Measurements from ENCODE around the gene SKAP1.
A peak's percentile ranks its signal among the peaks of the same experiment; 100 is the strongest.

Gene SKAP1

GRCh38 chr17:48110761-48111160 lies 319.3 kb downstream of the SKAP1 start:
- H4K20me1 ChIP-seq (ENCODE audit: low read depth, low read length), result no peaks in the 10 kb centered on the region
- H3F3A ChIP-seq (ENCODE audit: insufficient read depth), result peaks cover 27% of the 10 kb centered on the region
- H3K79me2 ChIP-seq (ENCODE audit: insufficient read depth, low read length), result peaks cover 38% of the 10 kb centered on the region
- no peak for TF ChIP-seq CTCF (IDR thresholded peaks at IDR 0.05; ENCODE audit: insufficient read depth, low read length, poor library complexity, severe bottlenecking)
- no peak for TF ChIP-seq EZH2phosphoT487 (conservative IDR thresholded peaks at IDR 0.05; ENCODE audit: low read length)
- H3K9me2 ChIP-seq (replicated peaks; ENCODE audit: insufficient read depth, low read length), result no peaks in the 10 kb centered on the region
- no peaks in the 10 kb centered on the region for H3K27me3 ChIP-seq (ENCODE audit: low read length)
- peaks cover 7% of the 10 kb centered on the region; the same call in 1 of the 2 replicates for H3K36me3 ChIP-seq (ENCODE audit: low read length)
- peak overlapping the region; percentile 62 for H3K27ac ChIP-seq (ENCODE audit: low read depth, low read length)
- H3K4me3 ChIP-seq (ENCODE audit: insufficient read depth, low read length, poor library complexity, severe bottlenecking), result no peak overlapping the region
- H3K4me2 ChIP-seq (ENCODE audit: low read depth, low read length, poor library complexity, severe bottlenecking), result peak overlapping the region; percentile 84
- H3K9me3 ChIP-seq (ENCODE audit: insufficient read depth, low read length), result no peaks in the 10 kb centered on the region
- H2AFZ ChIP-seq (ENCODE audit: low read depth, low read length, severe bottlenecking), result no peak overlapping the region
- peak overlapping the region; percentile 21 for H3K9ac ChIP-seq (ENCODE audit: low read length)

GRCh38 chr17:48107137-48108055 lies 322.6 kb downstream of the SKAP1 start, which contains the start of gene SNX11:
SNX11 (plus strand) TSS chr17:48107766; CDS start chr17:48112044, 4,278 bp downstream.
- peak within 1 kb of the TSS; percentile 90 for H2AFZ ChIP-seq (ENCODE audit: low read depth, low read length, severe bottlenecking)
- peaks cover 8% of the 10 kb centered on the region; the same call in 1 of the 2 replicates for H3K9me3 ChIP-seq (ENCODE audit: insufficient read depth, low read length)
- H3K9ac ChIP-seq (ENCODE audit: low read length), result peak within 1 kb of the TSS; percentile 71
- peaks cover 35% of the 10 kb centered on the region for H3K79me2 ChIP-seq (ENCODE audit: insufficient read depth, low read length)
- no peaks in the 10 kb centered on the region for H3K27me3 ChIP-seq (ENCODE audit: low read length)
- H3K36me3 ChIP-seq (ENCODE audit: low read length), result no peaks in the 10 kb centered on the region
- H3K27ac ChIP-seq (ENCODE audit: low read depth, low read length), result peak within 1 kb of the TSS; percentile 68
- no peak for TF ChIP-seq CTCF (IDR thresholded peaks at IDR 0.05; ENCODE audit: insufficient read depth, low read length, poor library complexity, severe bottlenecking)
- TF ChIP-seq EZH2phosphoT487 (conservative IDR thresholded peaks at IDR 0.05; ENCODE audit: low read length), result no peak
- peaks cover 31% of the 10 kb centered on the region for H3F3A ChIP-seq (ENCODE audit: insufficient read depth)
- H4K20me1 ChIP-seq (ENCODE audit: low read depth, low read length), result no peaks in the 10 kb centered on the region
- peak within 1 kb of the TSS; percentile 97 for H3K4me3 ChIP-seq (ENCODE audit: insufficient read depth, low read length, poor library complexity, severe bottlenecking)
- no peaks in the 10 kb centered on the region for H3K9me2 ChIP-seq (replicated peaks; ENCODE audit: insufficient read depth, low read length)
- H3K4me2 ChIP-seq (ENCODE audit: low read depth, low read length, poor library complexity, severe bottlenecking), result peak within 1 kb of the TSS; percentile 84

- H3K79me2 ChIP-seq (ENCODE audit: insufficient read depth, low read length), result peaks cover 35% of the 10 kb centered on the region
- peaks cover 24% of the 10 kb centered on the region for H3F3A ChIP-seq (ENCODE audit: insufficient read depth)
- peak overlapping the region; percentile 84 for H3K4me2 ChIP-seq (ENCODE audit: low read depth, low read length, poor library complexity, severe bottlenecking)
- no peak for TF ChIP-seq EZH2phosphoT487 (conservative IDR thresholded peaks at IDR 0.05; ENCODE audit: low read length)
- TF ChIP-seq CTCF (IDR thresholded peaks at IDR 0.05; ENCODE audit: insufficient read depth, low read length, poor library complexity, severe bottlenecking), result no peak
- peak overlapping the region; percentile 90 for H2AFZ ChIP-seq (ENCODE audit: low read depth, low read length, severe bottlenecking)
- no peak overlapping the region for H3K27ac ChIP-seq (ENCODE audit: low read depth, low read length)
- H3K9ac ChIP-seq (ENCODE audit: low read length), result peak overlapping the region; percentile 71
- H3K9me3 ChIP-seq (ENCODE audit: insufficient read depth, low read length), result peaks cover 8% of the 10 kb centered on the region; the same call in 1 of the 2 replicates
- H3K4me3 ChIP-seq (ENCODE audit: insufficient read depth, low read length, poor library complexity, severe bottlenecking), result peak overlapping the region; percentile 97
- H4K20me1 ChIP-seq (ENCODE audit: low read depth, low read length), result no peaks in the 10 kb centered on the region
- no peaks in the 10 kb centered on the region for H3K9me2 ChIP-seq (replicated peaks; ENCODE audit: insufficient read depth, low read length)
- no peaks in the 10 kb centered on the region for H3K36me3 ChIP-seq (ENCODE audit: low read length)
- H3K27me3 ChIP-seq (ENCODE audit: low read length), result no peaks in the 10 kb centered on the region
These were observed 323.2 kb downstream of the SKAP1 start for GRCh38 chr17:48106802-48107136.

Data from SU-DHL-6 (cell line).